Mucosa of descending colon (tissue), 3 donors: ENCODE results near the gene NDUFB11. TPM values are rescaled to one million over a fixed set of nuclear protein-coding genes. Genes with fewer than 3 reads are reported as not detected.

Experiments
- ATAC-seq: fragments of 200-7000 bp; cut with Tn5 transposase; one replicate; pipeline ENCODE4 v1.9.1; 2020; ENCODE audit warnings: mild to moderate bottlenecking, moderate library complexity
- DNase-seq, 3 donors: peaks; one replicate each; pipeline ENCODE4 v3.0.0-alpha.2; 2020
- H3K36me3 ChIP-seq: fragments of 200-600 bp; one replicate; pipeline ENCODE4 v1.8.0; 2021; ENCODE audit warnings: low read depth, mild to moderate bottlenecking
- H3K4me1 ChIP-seq: fragments of 200-600 bp; one replicate; pipeline ENCODE4 v1.8.0; 2021; ENCODE audit warnings: low read depth, mild to moderate bottlenecking
- H3K4me3 ChIP-seq: fragments of 200-600 bp; one replicate; pipeline ENCODE4 v1.8.0; 2021; ENCODE audit warnings: mild to moderate bottlenecking
- H3K9me3 ChIP-seq: fragments of 200-600 bp; one replicate; pipeline ENCODE4 v1.8.0; 2021; ENCODE audit warnings: mild to moderate bottlenecking
- intact Hi-C, 2 donors: fragments of 100-400 bp; cut with DNase I in 1 of 2; cut with micrococcal nuclease in 1 of 2; formaldehyde crosslinking; loops; one replicate each; pipeline versions ENCODE4 v1.11.0 to v1.11.1; 2022; cut with DNase I, micrococcal nuclease
- total RNA-seq, 3 donors: library from RNA; stranded (reverse); fragmentation: NEBNext Ultra II Directional in 2 of 3; extraction: Animal tissue kit (Norgen Biotek cat#: 25700) in 2 of 3; gene quantifications; one replicate each; pipeline versions ENCODE4 v1.2.1 to v1.2.4, GENCODE V29; 2021 to 2023
- TF ChIP-seq, protein P1 (sequence below): fragments of 200-600 bp; IDR thresholded peaks from one replicate; pipeline ENCODE4 v1.8.0; 2022; ENCODE audit warnings: antibody characterized with exemption, mild to moderate bottlenecking
- donor health status: DM: no; HTN: no; CAD: no; lungs with moderate emphysema.
- donor health status: DM: no; HTN: no; CAD: no.
- donor health status: DM: no; HTN: yes; CAD: no.

Gene NDUFB11
- total RNA-seq, 3 donors from 2014 or later, result 57.6 to 72.2 (median 71.6) TPM

- intact Hi-C loops, result no loop called here
- DNase-seq (no peak), ATAC-seq (peak; percentile 14)
- no peak overlapping the region for H3K4me3 ChIP-seq
- no peaks in the 10 kb centered on the region for H3K36me3 ChIP-seq
- TF ChIP-seq, protein P1, sequence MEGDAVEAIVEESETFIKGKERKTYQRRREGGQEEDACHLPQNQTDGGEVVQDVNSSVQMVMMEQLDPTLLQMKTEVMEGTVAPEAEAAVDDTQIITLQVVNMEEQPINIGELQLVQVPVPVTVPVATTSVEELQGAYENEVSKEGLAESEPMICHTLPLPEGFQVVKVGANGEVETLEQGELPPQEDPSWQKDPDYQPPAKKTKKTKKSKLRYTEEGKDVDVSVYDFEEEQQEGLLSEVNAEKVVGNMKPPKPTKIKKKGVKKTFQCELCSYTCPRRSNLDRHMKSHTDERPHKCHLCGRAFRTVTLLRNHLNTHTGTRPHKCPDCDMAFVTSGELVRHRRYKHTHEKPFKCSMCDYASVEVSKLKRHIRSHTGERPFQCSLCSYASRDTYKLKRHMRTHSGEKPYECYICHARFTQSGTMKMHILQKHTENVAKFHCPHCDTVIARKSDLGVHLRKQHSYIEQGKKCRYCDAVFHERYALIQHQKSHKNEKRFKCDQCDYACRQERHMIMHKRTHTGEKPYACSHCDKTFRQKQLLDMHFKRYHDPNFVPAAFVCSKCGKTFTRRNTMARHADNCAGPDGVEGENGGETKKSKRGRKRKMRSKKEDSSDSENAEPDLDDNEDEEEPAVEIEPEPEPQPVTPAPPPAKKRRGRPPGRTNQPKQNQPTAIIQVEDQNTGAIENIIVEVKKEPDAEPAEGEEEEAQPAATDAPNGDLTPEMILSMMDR, result no peak
- no peaks in the 10 kb centered on the region for H3K4me1 ChIP-seq
- no peaks in the 10 kb centered on the region for H3K9me3 ChIP-seq
Measured at GRCh38 chrX:47179221-47179927, 34.9 kb upstream of the NDUFB11 start.

GRCh38 chrX:47178337-47178736 is 33.8 kb upstream of the NDUFB11 start:
- no peak for DNase-seq
- Histone ChIP-seq H3K4me3 (no peak overlapping the region), H3K9me3 (no peaks in the 10 kb centered on the region), H3K36me3 (no peaks in the 10 kb centered on the region), H3K4me1 (no peaks in the 10 kb centered on the region)
- TF ChIP-seq, protein P1, result no peak
- intact Hi-C loops, result no loop called here
- no peak for ATAC-seq

GRCh38 chrX:47177079-47177478 is 32.6 kb upstream of the NDUFB11 start:
- no peak overlapping the region for H3K4me3 ChIP-seq
- no peaks in the 10 kb centered on the region for H3K4me1 ChIP-seq
- H3K36me3 ChIP-seq, result no peaks in the 10 kb centered on the region
- H3K9me3 ChIP-seq, result no peaks in the 10 kb centered on the region
- ATAC-seq (no peak), DNase-seq (no peak)
- TF ChIP-seq, protein P1, result no peak
- intact Hi-C loops, result no loop called here

GRCh38 chrX:47176101-47176740 is 31.7 kb upstream of the NDUFB11 start:
- no peaks in the 10 kb centered on the region for H3K4me1 ChIP-seq
- DNase-seq (no peak), ATAC-seq (no peak)
- intact Hi-C loops, result no loop called here
- TF ChIP-seq, protein P1, result no peak
- no peaks in the 10 kb centered on the region for H3K9me3 ChIP-seq
- no peak overlapping the region for H3K4me3 ChIP-seq
- no peaks in the 10 kb centered on the region for H3K36me3 ChIP-seq

DNA sequence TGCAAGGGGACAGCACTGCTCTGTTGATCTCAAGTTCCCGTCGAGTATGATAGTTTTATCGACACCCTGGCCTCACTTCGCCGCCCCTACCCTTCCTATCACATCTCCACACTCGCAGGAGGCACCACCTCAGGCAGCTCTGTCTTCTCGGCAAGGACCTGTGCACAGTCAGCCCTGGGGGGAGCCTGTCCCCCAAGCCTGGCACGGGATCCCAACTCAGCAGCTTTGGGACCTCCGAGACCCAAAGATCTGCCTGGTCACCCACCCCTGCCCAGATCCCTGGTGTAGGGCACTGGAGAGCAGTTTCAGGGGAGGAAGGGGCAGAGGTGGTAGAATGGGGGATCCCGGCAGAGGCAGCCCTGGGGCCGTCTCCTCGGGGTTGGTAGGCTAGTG is 31.1 kb upstream of the NDUFB11 start:
- H3K4me1 ChIP-seq, result no peaks in the 10 kb centered on the region
- no peak for ATAC-seq
- no peak for DNase-seq
- no peaks in the 10 kb centered on the region for H3K9me3 ChIP-seq
- intact Hi-C loops, result no loop called here
- TF ChIP-seq, protein P1, result no peak
- no peaks in the 10 kb centered on the region for H3K36me3 ChIP-seq
- no peak overlapping the region for H3K4me3 ChIP-seq
